Endometrium (tissue), 2 donors: ENCODE measurements around the gene MLH1.
"Not testable (repeated sequence)": the region's sequence is repeated elsewhere in the genome, so short reads cannot be mapped to it uniquely, and the experiment has no call there.

Experiments used
- FAIRE-seq: peaks from 2 replicates; lab custom pipeline; 2012; peaks lifted over from hg19 to GRCh38; lab: Jason Lieb, UNC
- donor health status: control.
- donor health status: control.

The MLH1 gene

DNA sequence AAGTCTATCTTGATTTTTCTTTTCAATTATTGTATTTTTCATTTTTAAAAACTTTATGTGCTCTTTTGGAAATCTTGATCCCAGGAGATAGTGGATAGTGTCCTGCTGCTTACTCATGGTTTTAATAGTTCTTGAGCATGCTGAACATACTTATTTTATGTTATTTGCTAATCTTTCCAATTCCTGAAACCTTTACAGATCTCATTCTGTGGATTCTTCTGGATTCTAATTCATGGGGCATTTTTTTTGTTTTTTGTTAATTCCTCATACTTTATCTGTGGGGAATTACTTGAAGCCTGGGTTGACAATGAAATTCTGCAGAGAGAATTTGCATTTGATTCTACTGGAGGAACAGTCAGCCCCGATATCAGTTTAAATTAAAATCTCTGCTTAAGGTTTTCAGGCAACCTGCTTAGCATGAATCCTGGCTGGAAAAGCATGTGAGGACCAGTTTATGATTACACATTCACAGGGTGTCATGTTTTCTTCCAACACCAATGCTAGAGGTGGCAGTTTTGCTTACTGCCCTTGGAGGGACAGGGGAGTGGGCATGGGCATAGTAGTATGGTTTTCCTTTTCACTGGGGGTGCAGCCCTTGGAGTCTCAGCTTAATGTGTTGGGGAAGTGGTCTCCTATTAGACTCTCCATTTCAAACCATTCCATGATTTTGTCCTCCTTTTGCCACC is 46.0 kb downstream of the MLH1 start:
- FAIRE-seq: no peak

DNA sequence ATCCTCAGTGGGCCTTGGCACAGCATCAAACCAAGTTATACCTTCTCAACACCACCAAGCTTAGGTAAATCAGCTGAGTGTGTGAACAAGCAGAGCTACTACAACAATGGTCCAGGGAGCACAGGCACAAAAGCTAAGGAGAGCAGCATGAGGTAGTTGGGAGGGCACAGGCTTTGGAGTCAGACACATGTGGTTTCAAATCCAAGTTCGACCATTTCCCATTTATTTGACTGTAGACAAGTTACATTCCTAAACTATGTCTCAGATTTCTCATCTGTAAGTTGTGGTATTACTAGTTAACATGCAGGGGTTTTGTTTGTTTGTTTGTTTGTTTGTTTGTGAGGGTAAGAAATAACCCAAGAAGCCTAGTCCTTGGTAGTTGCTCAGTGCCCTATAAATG is 46.9 kb downstream of the MLH1 start:
- FAIRE-seq: no peak

DNA sequence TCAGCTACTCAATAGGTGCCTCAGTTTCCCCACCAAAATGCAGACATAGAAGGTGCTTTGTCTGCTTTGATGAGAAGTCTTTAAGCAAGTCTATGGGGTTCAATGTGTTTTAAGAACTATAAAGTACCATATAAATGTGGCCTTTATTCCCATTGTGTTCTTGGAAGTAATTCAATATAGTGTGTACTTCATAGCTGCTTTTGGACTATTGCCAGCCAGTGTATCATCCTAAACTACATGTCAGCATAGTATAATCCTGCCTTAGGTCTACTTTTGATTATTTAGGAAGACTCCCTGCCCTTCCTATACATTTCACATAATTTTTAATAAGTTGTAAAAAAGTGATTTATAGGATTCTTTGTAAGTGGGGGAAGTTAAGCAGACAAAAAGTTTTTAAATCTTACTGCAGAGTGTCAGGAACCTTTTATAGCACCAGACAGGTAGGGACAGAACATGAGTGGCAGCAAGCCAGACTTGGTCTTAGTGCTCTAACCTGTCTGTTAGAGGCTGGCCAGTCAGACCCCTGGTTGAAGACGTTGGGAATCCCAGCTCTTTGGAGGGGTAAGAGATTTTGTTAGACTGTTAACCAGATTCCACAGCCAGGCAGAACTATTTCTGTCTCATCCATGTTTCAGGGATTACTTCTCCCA is 48.4 kb downstream of the MLH1 start:
- no peak for FAIRE-seq

DNA sequence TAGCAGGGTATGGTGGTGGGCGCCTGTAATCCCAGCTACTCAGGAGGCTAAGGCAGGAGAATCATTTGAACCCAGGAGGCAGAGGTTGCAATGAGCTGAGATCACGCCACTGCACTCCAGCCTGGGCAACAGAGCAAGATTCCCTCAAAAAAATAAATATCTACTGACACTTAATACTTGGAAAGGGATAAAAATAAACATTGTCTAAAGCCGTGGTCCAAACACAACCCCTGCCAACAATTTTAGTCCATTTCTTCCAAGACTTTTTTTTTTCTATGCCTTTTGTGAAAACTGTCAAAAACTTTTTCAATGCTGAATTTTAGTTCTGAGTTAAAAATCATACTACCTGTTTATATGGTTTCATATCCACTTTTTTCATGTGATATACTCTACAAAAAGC is 49.4 kb downstream of the MLH1 start:
- not testable (repeated sequence) for FAIRE-seq

DNA sequence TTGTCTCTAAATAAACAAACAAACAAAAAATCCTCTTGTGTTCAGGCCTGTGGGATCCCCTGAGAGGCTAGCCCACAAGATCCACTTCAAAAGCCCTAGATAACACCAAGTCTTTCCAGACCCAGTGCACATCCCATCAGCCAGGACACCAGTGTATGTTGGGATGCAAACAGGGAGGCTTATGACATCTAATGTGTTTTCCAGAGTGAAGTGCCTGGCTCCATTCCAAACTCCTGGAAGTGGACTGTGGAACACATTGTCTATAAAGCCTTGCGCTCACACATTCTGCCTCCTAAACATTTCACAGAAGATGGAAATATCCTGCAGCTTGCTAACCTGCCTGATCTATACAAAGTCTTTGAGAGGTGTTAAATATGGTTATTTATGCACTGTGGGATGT is 57.0 kb downstream of the MLH1 start:
- FAIRE-seq: no peak

DNA sequence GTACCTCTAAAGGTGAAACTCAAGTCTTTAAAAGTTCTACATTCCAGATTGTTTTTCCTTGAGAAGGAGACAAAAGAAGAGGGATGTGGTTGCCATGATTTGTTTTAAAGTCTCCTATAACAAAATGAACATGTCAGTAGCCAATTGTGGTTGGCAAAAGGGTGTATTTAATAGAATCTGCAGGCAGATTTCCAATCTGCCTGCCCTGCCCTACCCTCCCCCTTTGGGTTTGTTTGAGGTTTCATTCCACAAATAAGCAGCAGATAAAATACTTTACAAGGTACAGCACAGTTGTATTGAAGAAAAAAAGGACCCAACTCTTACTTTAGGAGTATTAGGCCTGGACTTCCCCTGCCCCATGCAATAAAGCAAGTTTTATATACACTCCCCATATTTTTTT is 59.5 kb downstream of the MLH1 start:
- no peak for FAIRE-seq

DNA sequence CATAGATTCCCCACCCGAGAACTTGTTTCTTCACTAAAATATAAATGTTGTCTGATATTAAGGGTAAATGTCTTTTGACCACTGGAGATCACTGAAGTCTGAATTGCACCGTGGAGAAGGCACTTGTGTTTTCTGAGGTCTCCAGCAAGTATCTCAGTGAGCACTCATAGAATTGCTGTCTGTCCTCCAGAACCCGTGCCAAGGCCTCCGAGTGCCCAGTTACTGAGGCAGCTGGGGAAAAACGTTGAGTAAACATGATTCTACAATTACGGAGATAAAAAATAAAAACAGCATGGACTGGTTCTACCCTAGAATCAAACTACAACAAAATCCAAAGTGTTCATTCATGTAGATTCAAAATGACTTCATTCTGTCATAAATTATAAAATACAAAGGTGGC is 60.0 kb downstream of the MLH1 start:
- FAIRE-seq: no peak

DNA sequence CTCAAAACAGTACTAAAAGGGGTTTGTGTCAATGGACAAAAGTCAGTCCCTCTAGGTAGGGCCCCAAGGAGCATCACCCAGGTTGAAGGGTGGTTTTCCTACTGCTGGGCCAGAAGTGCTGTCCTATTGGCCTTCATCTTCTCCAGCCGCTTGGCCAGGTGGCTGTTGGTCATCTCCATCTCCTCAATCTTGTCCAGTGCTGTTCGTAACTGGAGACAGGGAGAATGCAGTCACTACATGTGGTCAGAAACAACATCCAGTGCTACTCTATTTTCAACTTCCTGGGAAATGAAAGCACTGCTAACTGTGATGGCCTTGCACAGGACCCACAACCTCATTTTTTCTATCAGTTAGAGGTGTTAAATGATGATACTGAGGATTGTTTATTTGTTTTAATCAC is 60.4 kb downstream of the MLH1 start:
- no peak for FAIRE-seq

DNA sequence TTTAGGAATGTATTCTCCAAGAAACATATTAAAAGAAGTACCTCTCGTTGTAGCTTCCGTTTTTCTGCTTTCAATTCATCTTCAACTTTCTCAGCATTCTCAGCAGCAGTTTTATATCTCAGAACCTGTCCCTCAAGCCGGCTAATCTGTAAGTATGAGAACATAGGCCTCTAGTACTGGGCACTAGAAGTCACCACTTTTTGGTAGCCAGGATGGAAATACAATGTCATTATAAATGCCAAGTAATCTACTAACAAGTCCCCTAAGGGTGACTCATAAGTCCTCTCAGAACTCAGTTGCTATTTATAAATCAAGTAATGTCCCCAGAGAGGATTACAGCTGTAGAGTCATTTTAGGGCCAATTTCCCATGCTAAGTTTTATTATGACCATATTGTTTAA is 61.1 kb downstream of the MLH1 start:
- FAIRE-seq: no peak

DNA sequence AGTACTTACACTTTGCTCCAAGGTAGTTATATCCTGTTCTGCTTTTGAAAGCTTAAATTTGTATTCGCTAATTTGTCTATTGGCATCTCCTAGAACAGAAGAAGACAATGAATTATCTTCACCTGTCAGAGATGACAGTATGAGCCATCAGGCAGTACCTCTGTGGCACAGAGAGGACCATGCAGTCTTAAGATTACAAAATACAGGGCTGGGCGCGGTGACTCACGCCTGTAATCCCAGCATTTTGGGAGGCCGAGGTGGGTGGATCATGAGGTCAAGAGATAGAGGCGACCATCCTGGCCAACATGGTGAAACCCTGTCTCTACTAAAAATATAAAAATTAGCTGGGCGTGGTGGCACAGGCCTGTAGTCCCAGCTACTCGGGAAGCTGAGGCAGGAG is 61.8 kb downstream of the MLH1 start:
- FAIRE-seq: not testable (repeated sequence)

DNA sequence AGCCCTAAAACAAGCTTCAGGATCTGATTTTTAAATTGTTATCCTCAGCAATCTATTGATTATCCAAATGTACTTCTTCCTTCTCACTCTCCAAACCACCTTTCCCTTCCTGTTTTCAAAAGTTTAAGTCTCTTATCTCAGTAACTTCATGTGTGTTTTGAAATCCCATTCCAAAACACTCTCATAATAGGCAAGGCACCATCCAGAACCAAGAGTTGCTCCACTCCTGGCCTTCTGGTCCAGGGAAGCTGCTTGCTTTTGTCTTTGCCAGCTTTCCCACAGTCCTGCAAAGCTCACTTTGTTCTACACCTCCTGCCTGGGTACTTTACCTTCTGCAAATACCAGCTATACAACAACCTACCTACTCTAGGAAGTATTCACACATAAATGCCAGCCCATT is 63.5 kb downstream of the MLH1 start:
- FAIRE-seq: no peak

DNA sequence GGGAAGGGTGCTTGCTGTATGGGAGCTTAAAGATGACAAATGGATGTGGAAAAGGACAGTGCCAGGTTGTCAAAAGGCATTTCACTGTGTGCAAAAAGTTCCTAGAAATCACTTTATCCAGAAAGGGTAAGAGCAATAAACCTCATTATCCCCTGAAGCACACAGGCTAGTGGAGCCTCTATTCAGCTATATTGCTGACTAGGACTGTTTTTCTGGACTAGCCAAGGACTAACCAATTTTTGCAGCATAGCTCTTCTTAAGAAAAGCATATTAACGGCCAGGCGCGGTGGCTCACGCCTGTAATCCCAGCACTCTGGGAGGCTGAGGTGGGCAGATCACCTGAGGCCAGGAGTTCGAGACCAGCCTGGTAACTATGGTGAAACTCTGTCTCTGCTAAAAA is 64.8 kb downstream of the MLH1 start:
- FAIRE-seq: no peak

DNA sequence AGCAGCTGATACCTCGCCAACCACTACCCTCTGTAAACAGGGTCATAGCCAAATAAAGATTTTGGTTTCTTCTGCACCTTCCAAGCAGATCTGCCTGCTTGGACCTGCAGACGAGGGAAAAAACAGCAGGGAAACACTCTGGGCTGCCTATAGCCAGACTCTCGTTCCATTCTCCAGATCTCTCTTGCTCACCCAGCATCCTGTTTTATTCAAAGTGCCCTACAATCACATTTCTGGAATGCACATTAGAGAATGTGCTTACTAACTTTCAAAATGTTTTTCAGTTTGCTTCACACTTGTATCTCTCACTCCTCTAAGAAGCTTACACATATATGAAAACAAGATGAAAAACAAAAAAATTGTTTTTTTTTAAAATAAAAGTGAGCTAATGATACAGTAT is 71.4 kb downstream of the MLH1 start:
- FAIRE-seq: no peak

DNA sequence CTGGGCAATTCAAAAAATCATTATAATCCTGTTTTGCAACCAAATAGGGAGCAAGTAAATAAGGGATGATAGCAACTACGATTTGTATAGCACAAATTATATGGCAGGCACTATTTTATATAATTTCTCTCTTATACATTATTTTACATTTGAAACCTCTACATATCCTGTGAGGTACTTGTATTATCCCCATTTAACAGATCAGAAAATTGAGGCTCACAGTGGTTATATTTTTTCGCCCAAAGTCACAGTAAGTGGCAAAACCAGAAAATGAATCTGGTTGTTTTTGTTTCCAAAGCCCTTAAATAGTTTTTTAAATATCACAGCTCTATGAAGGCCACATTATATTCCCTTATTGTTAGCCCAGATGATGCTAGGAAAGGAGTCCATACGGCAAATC is 74.3 kb downstream of the MLH1 start:
- FAIRE-seq: no peak

DNA sequence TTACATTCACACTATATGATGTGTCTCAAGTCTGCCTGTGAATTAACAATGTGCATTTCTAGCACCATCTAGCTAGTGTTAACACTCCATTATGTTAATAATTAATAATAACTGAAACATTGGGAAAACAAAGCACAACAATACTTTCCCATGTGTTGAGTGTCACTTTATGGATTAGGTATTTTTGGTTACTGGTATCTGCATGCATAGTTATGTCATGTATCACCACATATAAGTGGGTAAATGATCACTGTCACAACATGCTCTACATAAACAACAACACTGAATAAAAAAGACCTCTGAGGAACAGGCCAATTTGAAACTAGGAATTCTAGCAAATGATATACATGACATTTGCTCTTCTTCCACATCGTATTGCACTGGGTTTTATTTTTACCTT is 74.7 kb downstream of the MLH1 start:
- no peak for FAIRE-seq

DNA sequence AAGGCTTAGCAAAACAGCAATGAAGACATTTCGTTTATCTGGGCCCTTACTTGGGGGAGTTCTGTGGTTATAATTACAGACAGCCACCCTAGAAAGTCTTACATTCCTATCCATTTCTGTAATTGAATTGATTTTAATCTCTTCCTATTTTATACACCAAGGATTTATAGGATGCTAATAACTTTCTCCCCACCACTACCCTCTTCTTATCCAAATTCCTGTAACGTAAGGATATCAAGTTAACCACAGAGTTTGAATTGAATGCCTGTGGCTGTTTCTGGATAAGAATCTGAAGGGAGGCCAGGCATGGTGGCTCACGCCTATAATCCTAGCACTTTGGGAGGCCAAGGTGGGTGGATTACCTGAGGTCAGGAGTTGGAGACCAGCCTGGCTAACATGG is 78.6 kb downstream of the MLH1 start:
- FAIRE-seq: no peak

DNA sequence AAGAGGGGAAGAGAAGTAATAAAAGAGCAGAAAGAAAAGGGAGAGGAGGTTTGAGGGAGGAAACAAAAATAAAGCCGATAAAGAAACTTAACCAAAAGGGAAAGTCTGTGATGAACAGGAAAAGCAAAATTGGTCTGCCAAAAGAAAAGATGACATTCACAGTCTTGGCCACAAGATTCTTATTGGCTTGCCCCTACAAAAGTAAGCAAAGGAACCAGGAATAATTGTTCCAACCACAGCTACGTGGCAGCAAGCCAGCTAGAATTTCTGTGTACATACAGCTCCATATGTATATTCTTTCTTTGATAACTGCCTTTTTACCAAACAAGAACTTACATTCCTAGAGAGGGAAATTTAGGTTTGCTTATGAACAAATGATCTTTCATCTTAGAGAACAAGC is 79.6 kb downstream of the MLH1 start:
- no peak for FAIRE-seq

DNA sequence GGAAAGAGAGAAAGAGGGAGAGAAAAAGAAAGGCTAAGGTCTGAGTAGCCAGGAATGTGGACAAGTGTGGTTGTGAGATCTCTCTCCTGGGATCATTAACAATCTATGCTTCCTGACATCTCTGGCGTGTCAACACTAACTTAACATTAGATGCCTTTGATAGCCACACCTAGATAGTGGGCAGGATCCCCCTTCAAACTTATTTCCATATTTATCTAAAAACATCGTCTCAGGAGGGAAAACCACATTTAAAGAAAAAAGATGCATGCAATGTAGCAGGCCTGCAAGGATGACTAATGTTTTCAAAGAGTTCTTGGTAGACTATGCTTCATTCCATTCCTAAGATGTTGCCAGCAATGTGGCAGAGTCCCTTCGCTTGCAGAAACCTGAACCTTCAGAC is 80.9 kb downstream of the MLH1 start:
- FAIRE-seq: no peak

DNA sequence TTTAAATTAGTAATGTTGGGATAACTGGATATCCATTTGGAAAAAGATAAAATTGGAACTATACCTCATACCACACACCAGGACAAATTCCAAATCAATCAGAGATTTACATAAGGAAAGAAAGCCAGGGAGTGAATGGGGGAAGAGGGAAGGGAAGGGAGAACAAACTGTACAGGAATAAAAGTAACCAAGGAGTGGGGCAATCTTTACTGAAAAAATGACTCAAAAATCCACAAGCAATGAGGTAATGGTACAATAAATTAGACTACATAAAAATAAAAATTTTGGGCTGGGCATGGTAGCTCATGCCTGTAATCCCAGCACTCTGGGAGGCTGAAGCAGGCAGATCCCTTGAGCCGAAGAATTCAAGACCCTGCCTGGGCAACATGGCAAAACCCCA is 82.6 kb downstream of the MLH1 start:
- no peak for FAIRE-seq

DNA sequence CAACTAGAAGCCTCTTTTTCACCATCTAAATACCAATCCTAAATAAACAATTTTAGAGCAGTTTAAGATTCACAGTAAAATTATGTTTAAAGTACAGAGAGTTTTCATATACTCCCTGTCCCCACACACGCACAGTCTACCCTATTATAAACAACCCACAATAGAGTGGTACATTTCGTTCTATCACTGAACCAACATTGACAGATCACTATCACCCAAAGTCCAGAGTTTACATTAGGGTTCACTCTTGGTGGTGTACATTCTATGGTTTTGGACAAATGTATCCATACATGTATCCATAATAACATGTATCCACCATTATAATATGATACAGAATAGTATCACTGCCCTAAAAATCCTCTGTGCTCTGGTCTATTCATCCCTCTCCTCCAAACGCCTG is 89.0 kb downstream of the MLH1 start:
- no peak for FAIRE-seq

DNA sequence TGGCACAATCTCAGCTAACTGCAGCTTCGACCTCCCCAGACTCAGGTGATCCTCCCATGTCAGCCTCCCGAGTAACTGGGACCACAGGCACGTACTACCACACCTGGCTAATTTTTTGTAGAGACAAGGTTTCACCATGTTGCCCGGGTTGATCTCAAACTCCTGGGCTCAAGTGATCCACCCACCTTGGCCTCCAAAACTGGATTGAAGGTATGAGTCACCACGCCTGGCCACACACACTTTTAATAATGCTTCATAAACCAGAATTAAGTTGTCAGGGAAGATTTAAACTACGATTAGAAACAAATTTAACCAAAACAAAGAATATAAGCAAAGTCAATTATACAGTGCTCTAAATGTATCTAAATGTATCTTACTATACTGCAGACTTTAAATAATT is 93.6 kb downstream of the MLH1 start:
- no peak for FAIRE-seq

DNA sequence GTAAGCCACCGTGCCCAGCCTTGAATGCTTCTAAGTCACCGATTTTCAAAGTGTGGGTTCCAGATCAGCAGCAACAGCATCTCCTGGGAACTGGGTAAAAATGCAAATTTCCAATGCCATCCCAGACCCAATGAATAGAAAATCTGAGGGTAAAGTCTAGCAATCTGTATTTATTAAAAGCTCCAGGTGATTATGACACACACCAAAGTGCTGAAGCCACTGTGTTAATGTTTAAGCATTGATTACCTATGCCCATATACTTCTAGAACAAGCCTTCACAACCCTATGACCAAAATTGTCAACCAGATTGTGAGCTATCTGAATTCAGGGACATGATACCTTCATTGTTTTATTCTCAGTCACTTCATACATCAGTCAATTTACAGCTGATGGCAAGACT is 94.6 kb downstream of the MLH1 start:
- FAIRE-seq: no peak

DNA sequence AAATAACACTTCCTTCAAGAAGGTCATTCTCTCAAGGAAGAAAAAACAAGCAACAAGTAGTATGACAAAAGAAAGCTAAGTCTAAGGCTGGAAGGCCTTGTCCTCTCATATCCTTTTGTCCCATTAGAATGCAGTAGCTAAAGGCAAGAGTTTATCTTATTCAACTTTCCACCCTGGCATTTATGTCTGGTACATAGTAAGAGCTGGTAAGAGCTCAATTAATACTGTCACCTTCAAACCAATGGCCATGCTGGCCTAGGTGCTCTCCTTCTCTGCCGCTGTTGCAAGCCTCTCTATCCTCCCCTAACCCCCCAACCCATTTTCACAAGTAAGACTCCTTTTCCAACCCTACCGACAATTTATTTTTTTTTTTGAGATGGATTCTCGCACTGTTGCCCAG is 99.2 kb downstream of the MLH1 start:
- no peak for FAIRE-seq

DNA sequence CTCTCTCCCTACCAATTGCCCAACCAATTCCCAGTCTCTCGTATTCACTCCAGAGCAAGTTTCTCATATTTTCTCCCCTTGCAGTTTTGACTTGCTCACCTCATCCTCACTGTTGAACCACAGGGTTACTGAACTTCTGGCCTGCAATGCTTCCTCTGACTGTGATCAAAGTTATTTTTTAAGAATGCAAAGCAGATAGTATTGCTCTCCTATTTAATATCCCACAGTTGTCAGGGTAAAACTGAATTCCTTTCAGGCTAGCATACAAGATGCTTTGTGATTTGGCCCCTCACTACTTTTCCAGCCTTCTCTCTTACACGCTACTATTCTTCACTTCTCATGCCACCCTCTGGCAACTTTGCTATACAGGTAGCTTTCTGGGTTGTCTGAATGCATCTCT is 100.2 kb downstream of the MLH1 start:
- no peak for FAIRE-seq

DNA sequence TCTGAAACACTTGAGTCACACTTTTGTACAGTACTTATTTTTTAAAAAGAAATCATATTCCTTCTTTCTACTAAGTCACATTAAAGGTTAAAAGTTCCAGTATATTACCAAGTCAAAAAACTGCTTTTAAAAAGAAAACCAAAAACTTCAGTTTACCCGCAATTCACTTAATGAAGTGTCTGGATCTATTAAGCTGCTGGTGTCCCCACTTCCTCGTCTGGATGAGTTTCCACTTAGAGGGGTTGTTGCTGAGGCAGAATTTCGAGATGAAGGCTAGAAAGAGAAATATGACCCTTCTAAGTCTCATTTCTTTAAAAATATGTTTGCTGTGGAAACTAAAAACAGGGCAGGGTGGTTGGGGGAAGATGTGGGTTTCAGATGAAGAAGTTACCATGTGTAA is 101.3 kb downstream of the MLH1 start:
- FAIRE-seq: no peak
